Activated T-cell treated with anti-CD3 and anti-CD28 coated beads, Interleukin-2, amount 50 U/mL, for 4 hours (primary cell): ENCODE results near the gene TNKS1BP1. TPM values are rescaled to one million over a fixed set of nuclear protein-coding genes. Genes with fewer than 3 reads are reported as not detected.
A peak's percentile ranks its signal among the peaks of the same experiment; 100 is the strongest.

ENCODE experiments used
- ATAC-seq, 2 donors: fragments of 200-7000 bp; cut with Tn5 transposase; one replicate each; pipeline ENCODE4 v1.10.0; 2021
- DNase-seq: peaks from one replicate; pipeline ENCODE4 v3.0.0-alpha.2; 2020
- H3K27me3 Mint-ChIP-seq: one replicate; pipeline ENCODE4 v1.8.0; 2021; ENCODE audit warnings: low read depth, mixed read lengths
- H3K36me3 Mint-ChIP-seq: one replicate; pipeline ENCODE4 v1.8.0; 2022; ENCODE audit warnings: mixed read lengths; ENCODE audit not compliant: insufficient read depth
- H3K4me1 Mint-ChIP-seq: one replicate; pipeline ENCODE4 v1.8.0; 2021; ENCODE audit warnings: low read depth, mixed read lengths
- H3K4me3 Mint-ChIP-seq: one replicate; pipeline ENCODE4 v1.8.0; 2021; ENCODE audit warnings: mild to moderate bottlenecking, moderate library complexity, mixed read lengths
- H3K9me3 Mint-ChIP-seq: one replicate; pipeline ENCODE4 v1.8.0; 2021; ENCODE audit warnings: mixed read lengths
- total RNA-seq, 3 donors: library from RNA; stranded (reverse); gene quantifications; one replicate each; pipeline ENCODE4 v1.2.1, GENCODE V29; 2021

Gene TNKS1BP1
- total RNA-seq, 3 donors from 2014 or later = 27.2 to 34.3 (median 30.7) TPM

DNA sequence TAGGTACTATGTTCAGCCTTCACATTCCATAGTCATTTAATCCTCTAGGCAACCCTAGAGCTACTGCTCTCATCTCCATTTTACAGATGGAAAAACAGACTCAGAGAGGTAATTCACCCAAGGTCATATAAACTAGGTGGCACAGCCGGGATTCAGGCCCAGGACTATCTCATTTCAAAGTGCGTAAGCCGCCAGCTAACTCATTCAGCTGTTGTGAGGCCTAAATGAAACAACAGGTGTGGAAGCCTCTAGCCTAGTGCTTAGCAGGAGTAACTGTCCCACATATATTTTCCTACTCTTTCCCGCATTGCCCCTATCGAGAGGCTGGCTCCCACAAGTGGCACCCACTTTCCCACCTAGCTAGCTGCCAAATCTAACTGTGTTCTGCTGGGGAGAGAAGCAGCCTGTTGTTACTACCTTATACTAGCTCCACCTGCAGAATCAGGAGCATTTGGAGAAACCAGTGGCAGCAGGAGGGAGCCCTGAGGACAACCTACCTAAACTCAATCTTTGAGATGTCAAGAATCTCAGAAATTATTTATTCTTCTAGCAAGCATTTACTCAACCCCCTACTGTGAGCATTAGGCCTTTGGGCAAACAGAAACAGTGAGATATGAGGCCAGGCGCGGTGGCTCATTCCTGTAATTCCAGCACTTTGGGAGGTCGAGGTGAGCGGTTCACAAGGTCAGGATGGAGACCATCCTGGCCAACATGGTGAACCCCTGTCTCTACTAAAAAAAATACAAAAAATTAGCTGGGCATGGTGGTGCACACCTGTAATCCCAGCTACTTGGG, 35.3 kb upstream of the TNKS1BP1 start:
- Mint-ChIP-seq H3K27me3 (peaks cover 7% of the 10 kb centered on the region), H3K36me3 (no peaks in the 10 kb centered on the region), H3K4me1 (no peaks in the 10 kb centered on the region), H3K4me3 (no peak overlapping the region), H3K9me3 (peaks cover 6% of the 10 kb centered on the region)
- ATAC-seq (no peak), DNase-seq (no peak)

- peaks cover 11% of the 10 kb centered on the region for H3K27me3 Mint-ChIP-seq
- H3K9me3 Mint-ChIP-seq = peaks cover 6% of the 10 kb centered on the region
- H3K4me1 Mint-ChIP-seq = no peaks in the 10 kb centered on the region
- no peaks in the 10 kb centered on the region for H3K36me3 Mint-ChIP-seq
- ATAC-seq = no peak
- DNase-seq = no peak
- H3K4me3 Mint-ChIP-seq = no peak overlapping the region
Observed at GRCh38 chr11:57359396-57359795, 34.6 kb upstream of the TNKS1BP1 start.

DNA sequence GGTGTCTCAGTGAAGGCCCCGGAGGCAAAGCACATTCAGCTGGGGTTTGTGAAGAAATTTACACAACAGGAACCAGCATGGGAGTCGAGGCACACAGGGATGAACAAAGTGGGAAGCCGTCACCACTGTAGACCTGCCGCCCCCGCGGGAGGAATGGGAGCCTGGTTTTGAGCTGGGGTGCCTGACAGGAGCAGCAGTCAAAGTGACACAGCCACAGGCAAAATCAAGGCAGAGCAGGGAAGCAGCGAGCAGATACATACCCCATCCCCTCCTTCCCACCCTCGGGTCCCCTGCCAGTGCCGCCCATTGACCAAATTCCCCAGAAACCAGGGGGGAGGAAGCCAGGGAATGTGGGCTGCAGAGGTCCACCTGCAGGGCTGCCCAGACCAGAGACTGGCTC, 34.2 kb upstream of the TNKS1BP1 start:
- DNase-seq (no peak), ATAC-seq (no peak)
- no peaks in the 10 kb centered on the region for H3K36me3 Mint-ChIP-seq
- H3K9me3 Mint-ChIP-seq = peaks cover 6% of the 10 kb centered on the region
- no peaks in the 10 kb centered on the region for H3K4me1 Mint-ChIP-seq
- H3K27me3 Mint-ChIP-seq = peaks cover 11% of the 10 kb centered on the region
- no peak overlapping the region for H3K4me3 Mint-ChIP-seq

DNA sequence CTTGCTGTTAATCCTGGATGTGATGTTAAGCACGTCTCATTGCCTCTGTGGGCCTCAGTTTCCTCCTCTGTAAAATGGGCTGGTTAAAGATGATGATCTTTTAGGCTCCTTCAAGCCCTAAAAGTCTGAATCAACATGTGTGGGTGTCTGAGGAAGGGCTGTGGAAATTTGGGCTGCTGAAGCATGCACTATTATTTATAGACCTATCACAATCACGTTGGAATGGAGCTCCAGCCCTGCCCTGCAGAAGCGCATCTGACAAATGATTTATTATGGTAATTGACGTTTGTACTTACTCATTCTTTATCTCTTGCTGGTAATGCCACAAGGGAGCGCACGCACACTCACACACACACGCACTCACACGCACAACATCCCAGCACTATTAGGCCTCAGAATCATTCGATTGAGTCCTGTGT, 33.8 kb upstream of the TNKS1BP1 start:
- DNase-seq (no peak), ATAC-seq (no peak)
- H3K9me3 Mint-ChIP-seq = peaks cover 6% of the 10 kb centered on the region
- H3K27me3 Mint-ChIP-seq = peaks cover 11% of the 10 kb centered on the region
- H3K4me1 Mint-ChIP-seq = no peaks in the 10 kb centered on the region
- no peak overlapping the region for H3K4me3 Mint-ChIP-seq
- H3K36me3 Mint-ChIP-seq = no peaks in the 10 kb centered on the region

DNA sequence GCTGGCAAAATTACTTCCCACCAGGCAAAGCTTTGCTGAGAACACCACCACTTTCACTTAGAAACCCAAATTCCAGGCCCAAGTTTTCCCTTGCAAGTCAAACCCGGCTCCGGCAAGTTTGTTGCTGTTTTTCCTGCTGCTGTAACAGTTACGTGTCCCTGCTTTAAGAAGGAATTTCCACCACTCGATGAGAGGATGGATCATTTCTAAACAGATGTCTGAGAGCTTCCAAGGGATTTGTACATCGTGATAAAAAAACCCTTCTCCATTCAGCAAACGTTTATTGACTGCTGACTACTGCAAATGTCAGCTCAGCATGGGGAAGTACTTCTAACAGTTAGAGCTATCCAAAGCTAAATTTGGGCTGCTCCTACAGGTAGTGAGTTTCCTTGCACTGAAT, 33.1 kb upstream of the TNKS1BP1 start:
- no peaks in the 10 kb centered on the region for H3K36me3 Mint-ChIP-seq
- no peak for ATAC-seq
- no peak overlapping the region for H3K4me3 Mint-ChIP-seq
- H3K9me3 Mint-ChIP-seq = peaks cover 2% of the 10 kb centered on the region
- H3K4me1 Mint-ChIP-seq = no peaks in the 10 kb centered on the region
- peaks cover 11% of the 10 kb centered on the region for H3K27me3 Mint-ChIP-seq
- DNase-seq = no peak

- Mint-ChIP-seq H3K4me1 (no peaks in the 10 kb centered on the region), H3K9me3 (no peaks in the 10 kb centered on the region), H3K4me3 (no peak overlapping the region), H3K36me3 (no peaks in the 10 kb centered on the region), H3K27me3 (peaks cover 11% of the 10 kb centered on the region)
- ATAC-seq (no peak), DNase-seq (no peak)
Observed at GRCh38 chr11:57357310-57357709, 32.6 kb upstream of the TNKS1BP1 start.

GRCh38 chr11:57356268-57356667, 31.5 kb upstream of the TNKS1BP1 start:
- H3K9me3 Mint-ChIP-seq = peaks cover 4% of the 10 kb centered on the region
- H3K4me3 Mint-ChIP-seq = no peak overlapping the region
- no peaks in the 10 kb centered on the region for H3K4me1 Mint-ChIP-seq
- DNase-seq (no peak), ATAC-seq (no peak)
- no peaks in the 10 kb centered on the region for H3K36me3 Mint-ChIP-seq
- H3K27me3 Mint-ChIP-seq = peaks cover 10% of the 10 kb centered on the region

DNA sequence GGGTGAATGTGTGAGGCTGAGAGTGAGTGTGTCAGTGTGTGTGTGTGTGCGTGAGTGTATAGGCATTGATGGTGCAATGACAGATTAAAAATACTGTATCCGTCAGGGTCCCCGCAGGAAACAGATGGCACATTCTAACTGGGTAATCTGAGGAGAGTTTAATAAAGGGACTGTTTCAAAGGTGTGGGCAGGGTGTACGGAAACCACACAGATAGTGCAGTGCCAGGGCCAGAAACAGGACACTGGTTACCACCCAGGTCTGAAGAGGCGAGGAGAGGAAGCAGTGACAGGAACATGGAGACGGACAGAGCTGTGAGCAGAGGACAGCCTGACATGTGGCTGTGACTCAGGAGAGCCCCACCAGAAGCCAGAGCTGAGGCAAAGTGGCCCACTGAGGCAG, 29.9 kb upstream of the TNKS1BP1 start:
- no peaks in the 10 kb centered on the region for H3K36me3 Mint-ChIP-seq
- H3K4me1 Mint-ChIP-seq = no peaks in the 10 kb centered on the region
- no peak for DNase-seq
- no peak for ATAC-seq
- peaks cover 4% of the 10 kb centered on the region for H3K9me3 Mint-ChIP-seq
- H3K4me3 Mint-ChIP-seq = no peak overlapping the region
- peaks cover 12% of the 10 kb centered on the region for H3K27me3 Mint-ChIP-seq

GRCh38 chr11:57353852-57354251, 29.1 kb upstream of the TNKS1BP1 start:
- Mint-ChIP-seq H3K36me3 (no peaks in the 10 kb centered on the region), H3K4me1 (no peaks in the 10 kb centered on the region), H3K4me3 (no peak overlapping the region), H3K27me3 (peaks cover 12% of the 10 kb centered on the region), H3K9me3 (peaks cover 4% of the 10 kb centered on the region)
- no peak for ATAC-seq
- DNase-seq = no peak

GRCh38 chr11:57353446-57353845, 28.7 kb upstream of the TNKS1BP1 start:
- ATAC-seq = no peak
- Mint-ChIP-seq H3K9me3 (peaks cover 4% of the 10 kb centered on the region), H3K27me3 (peaks cover 12% of the 10 kb centered on the region), H3K4me1 (no peaks in the 10 kb centered on the region), H3K36me3 (no peaks in the 10 kb centered on the region), H3K4me3 (no peak overlapping the region)
- no peak for DNase-seq

GRCh38 chr11:57353036-57353435, 28.3 kb upstream of the TNKS1BP1 start:
- Mint-ChIP-seq H3K4me1 (no peaks in the 10 kb centered on the region), H3K27me3 (peaks cover 12% of the 10 kb centered on the region), H3K4me3 (no peak overlapping the region), H3K36me3 (no peaks in the 10 kb centered on the region), H3K9me3 (peaks cover 4% of the 10 kb centered on the region)
- no peak for DNase-seq
- ATAC-seq = no peak

- peaks cover 9% of the 10 kb centered on the region for H3K27me3 Mint-ChIP-seq
- peaks cover 4% of the 10 kb centered on the region for H3K9me3 Mint-ChIP-seq
- peaks cover 2% of the 10 kb centered on the region for H3K4me1 Mint-ChIP-seq
- H3K4me3 Mint-ChIP-seq = no peak overlapping the region
- peak; percentile 59 for DNase-seq
- ATAC-seq = peak; percentile 59 to 61
- H3K36me3 Mint-ChIP-seq = no peaks in the 10 kb centered on the region
Observed at GRCh38 chr11:57349491-57350274, 24.9 kb upstream of the TNKS1BP1 start.

DNA sequence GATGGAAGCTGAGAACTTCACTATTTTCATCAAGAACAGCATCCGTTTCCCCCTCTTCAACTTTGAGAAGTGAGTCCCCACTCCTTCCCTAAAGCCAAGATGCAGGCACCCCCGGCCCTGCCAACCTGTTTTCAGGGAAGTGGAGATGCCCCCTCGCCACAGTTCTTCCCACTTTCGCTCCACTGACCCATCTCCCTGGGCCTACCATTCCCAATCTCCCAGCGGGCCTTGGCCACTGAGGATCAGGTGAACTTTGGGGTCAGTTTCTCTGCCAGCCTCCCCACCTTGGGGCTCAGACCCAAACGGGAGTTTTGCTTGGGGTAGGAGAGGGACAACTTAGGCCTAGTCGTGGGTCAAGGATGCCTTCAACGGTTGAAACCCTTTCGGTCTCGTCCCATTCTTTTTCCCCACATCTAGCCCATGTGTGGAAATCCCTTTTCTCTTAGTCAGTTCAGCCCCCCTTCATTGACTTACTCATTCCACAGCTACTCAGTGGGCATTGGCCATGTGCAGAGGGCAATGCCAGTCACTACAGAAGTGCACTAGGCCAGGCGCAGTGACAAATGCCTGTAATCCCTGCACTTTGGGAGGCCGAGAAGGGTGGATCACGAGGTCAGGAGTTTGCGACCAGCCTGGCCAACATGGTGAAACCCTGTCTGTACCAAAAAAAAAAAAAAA, 24.0 kb upstream of the TNKS1BP1 start:
- Mint-ChIP-seq H3K4me3 (no peak overlapping the region), H3K36me3 (no peaks in the 10 kb centered on the region), H3K4me1 (peaks cover 2% of the 10 kb centered on the region), H3K9me3 (peaks cover 4% of the 10 kb centered on the region), H3K27me3 (peaks cover 6% of the 10 kb centered on the region)
- DNase-seq = no peak
- ATAC-seq = no peak

GRCh38 chr11:57348052-57348451, 23.3 kb upstream of the TNKS1BP1 start:
- Mint-ChIP-seq H3K9me3 (peaks cover 4% of the 10 kb centered on the region), H3K4me1 (peaks cover 2% of the 10 kb centered on the region), H3K27me3 (peaks cover 6% of the 10 kb centered on the region), H3K4me3 (no peak overlapping the region), H3K36me3 (no peaks in the 10 kb centered on the region)
- no peak for ATAC-seq
- DNase-seq = no peak
